ENCODE measurements around the gene TCF3. TPM values are rescaled to one million over a fixed set of nuclear protein-coding genes. Genes with fewer than 3 reads are reported as not detected.

The TCF3 gene
- total RNA-seq, 1 experiment from 2014 or later: 304 TPM

DNA sequence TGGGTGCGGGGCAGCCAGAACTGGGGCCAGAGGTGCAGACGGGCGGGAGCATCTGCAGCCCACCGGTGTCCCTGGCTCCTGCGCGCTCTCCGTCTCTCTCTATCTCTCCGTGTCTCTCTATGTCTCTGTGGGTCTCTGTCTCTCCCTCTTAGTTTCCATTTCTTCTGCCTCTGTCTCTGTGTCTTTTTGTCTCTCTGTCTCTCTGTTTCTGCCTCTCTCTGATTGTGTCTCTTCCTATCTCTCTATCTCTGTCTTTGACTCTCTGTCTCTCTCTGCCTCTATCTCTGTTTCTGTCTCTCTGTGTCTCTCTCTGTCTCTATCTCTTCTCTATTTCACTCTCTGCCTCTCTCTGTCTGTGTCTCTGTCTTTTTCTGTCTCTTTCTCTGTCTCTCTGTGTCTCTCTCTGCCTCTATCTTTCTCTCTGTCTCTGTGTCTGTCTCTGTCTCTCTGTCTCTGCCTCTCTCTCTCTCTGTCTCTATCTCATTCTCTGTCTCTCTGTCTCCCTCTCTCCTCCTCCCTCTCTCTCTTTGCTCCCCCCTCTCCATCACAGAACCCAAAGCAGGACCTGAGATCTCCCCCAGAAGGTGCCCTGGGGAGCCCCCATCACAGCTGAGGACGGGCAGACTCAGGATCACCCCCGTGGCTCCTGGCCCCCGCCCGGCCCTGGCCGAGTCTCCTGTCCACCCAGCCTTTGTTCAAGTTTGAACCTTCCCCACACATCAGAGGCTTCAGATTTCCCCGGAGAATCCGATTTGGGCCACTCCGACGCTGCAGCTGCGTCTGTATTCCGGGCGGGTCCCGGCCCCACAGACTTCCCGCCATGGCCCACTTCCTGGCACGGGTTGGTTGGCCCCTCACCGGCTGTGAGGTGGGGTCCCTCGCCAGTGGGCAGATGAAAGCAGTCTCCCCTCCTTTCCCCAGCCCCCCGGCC is 48.6 kb upstream of the TCF3 start:
- no peak overlapping the region for H2AK5ac ChIP-seq (ENCODE audit: insufficient read length, low read length)
- H3K4me1 ChIP-seq (ENCODE audit: insufficient read depth, low read length): no peaks in the 10 kb centered on the region
- H4K8ac ChIP-seq (replicated peaks; ENCODE audit: insufficient read length, low read depth, low read length): no peak overlapping the region
- peaks cover 56% of the 10 kb centered on the region for H3K27me3 Mint-ChIP-seq (ENCODE audit: low read depth)
- H3K36me3 Mint-ChIP-seq (ENCODE audit: insufficient read depth in 1 of 3, low read depth in 3 of 3): 0 out of 7 replicates have a peak, but pooled peaks cover 0 to 2% (median 0%) of the 10 kb centered on the region in 3 experiments
- no peaks in the 10 kb centered on the region; the same call in 1 of the 2 replicates for H3K27me3 ChIP-seq (ENCODE audit: insufficient read depth, low read length)
- no peak overlapping the region for H2BK15ac ChIP-seq (ENCODE audit: low read depth, low read length)
- H2BK12ac ChIP-seq (ENCODE audit: insufficient read length, low read depth, low read length): no peak overlapping the region
- no peak overlapping the region for H4K91ac ChIP-seq (ENCODE audit: insufficient read length, low read depth, low read length)
- H3K9me3 Mint-ChIP-seq: peaks cover 2% of the 10 kb centered on the region in 2 experiments
- no peak overlapping the region for H3K23ac ChIP-seq (ENCODE audit: insufficient read length, low read depth, low read length)
- no peaks in the 10 kb centered on the region for H3K23me2 ChIP-seq (ENCODE audit: insufficient read length, low read depth, low read length, poor library complexity, severe bottlenecking)
- no peaks in the 10 kb centered on the region for H3K79me2 ChIP-seq (ENCODE audit: insufficient read depth, low read length)
- WGBS (ENCODE audit: extremely low coverage, insufficient read length, low lambda C conversion rate): no CpG with 5 or more reads among the region's 26 CpGs
- no peak overlapping the region for H2BK20ac ChIP-seq (ENCODE audit: low read depth, low read length, poor library complexity, severe bottlenecking)
- H3K4me3 Mint-ChIP-seq: no peak overlapping the region
- no peak overlapping the region for H3K56ac ChIP-seq (ENCODE audit: insufficient read length, low read depth, low read length)
- H3K9ac ChIP-seq (ENCODE audit: extremely low read depth, insufficient read length, low read length): no peak overlapping the region
- no peak for DNase-seq
- H3T11ph ChIP-seq (ENCODE audit: low read length): no peak overlapping the region
- no peaks in the 10 kb centered on the region for H3K9me3 ChIP-seq (ENCODE audit: control insufficient read depth, low read depth, low read length)
- H3K79me1 ChIP-seq (ENCODE audit: insufficient read depth, low read depth, low read length, poor library complexity, severe bottlenecking): no peaks in the 10 kb centered on the region
- H4K20me1 ChIP-seq (ENCODE audit: control insufficient read depth, insufficient read depth, insufficient read length): no peaks in the 10 kb centered on the region
- no peak overlapping the region for H3K27ac Mint-ChIP-seq
- no peak overlapping the region for H4K5ac ChIP-seq (ENCODE audit: insufficient read length, low read depth, low read length)
- no peak overlapping the region for H2AFZ ChIP-seq (ENCODE audit: low read length)
- no peak overlapping the region for H3K27ac ChIP-seq (ENCODE audit: insufficient read length, low read depth, low read length)
- no peak overlapping the region for H3K4me2 ChIP-seq (ENCODE audit: insufficient read depth, insufficient read length, low read length)
- H3K4ac ChIP-seq (ENCODE audit: low read depth, low read length): no peak overlapping the region
- no peak overlapping the region for H2BK5ac ChIP-seq (ENCODE audit: insufficient read length, low read length)
- no peak overlapping the region for H3K18ac ChIP-seq (ENCODE audit: insufficient read length, low read depth, low read length)
- H3K14ac ChIP-seq (ENCODE audit: insufficient read depth, low read length): no peak overlapping the region
- H3K4me1 Mint-ChIP-seq: peaks cover 0 to 5% of the 10 kb centered on the region in 2 experiments; a peak in 1 of 4 replicates
- no peak overlapping the region for H2BK120ac ChIP-seq (ENCODE audit: low read depth, low read length, poor library complexity, severe bottlenecking)
- TF ChIP-seq, protein P1, sequence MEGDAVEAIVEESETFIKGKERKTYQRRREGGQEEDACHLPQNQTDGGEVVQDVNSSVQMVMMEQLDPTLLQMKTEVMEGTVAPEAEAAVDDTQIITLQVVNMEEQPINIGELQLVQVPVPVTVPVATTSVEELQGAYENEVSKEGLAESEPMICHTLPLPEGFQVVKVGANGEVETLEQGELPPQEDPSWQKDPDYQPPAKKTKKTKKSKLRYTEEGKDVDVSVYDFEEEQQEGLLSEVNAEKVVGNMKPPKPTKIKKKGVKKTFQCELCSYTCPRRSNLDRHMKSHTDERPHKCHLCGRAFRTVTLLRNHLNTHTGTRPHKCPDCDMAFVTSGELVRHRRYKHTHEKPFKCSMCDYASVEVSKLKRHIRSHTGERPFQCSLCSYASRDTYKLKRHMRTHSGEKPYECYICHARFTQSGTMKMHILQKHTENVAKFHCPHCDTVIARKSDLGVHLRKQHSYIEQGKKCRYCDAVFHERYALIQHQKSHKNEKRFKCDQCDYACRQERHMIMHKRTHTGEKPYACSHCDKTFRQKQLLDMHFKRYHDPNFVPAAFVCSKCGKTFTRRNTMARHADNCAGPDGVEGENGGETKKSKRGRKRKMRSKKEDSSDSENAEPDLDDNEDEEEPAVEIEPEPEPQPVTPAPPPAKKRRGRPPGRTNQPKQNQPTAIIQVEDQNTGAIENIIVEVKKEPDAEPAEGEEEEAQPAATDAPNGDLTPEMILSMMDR (conservative IDR thresholded peaks at IDR 0.05): no peak

Data from H9 (cell line).